Esophagus muscularis mucosa (tissue), 4 donors: ENCODE results near the gene ARHGAP24. TPM values are rescaled to one million over a fixed set of nuclear protein-coding genes. Genes with fewer than 3 reads are reported as not detected.

Experiments
- DNase-seq: peaks from one replicate; pipeline ENCODE4 v3.0.0-alpha.2; 2017; ENCODE audit errors: extremely low spot score
- H3K27ac ChIP-seq, 4 donors: fragments of 200-600 bp; sonication (generic); replicated peaks in 1 of 4; 1 replicate in 3 of 4; 2 replicates in 1 of 4; pipeline ENCODE4 v1.5.1; 2016 to 2019; ENCODE audit warnings: mild to moderate bottlenecking in 1 of 4
- H3K27me3 ChIP-seq, 4 donors: fragments of 200-600 bp; sonication (generic); one replicate each; pipeline versions ENCODE4 v1.5.1 to v1.6.0; 2016 to 2019
- H3K36me3 ChIP-seq, 4 donors: fragments of 200-600 bp; sonication (generic); one replicate each; pipeline ENCODE4 v1.5.1; 2016 to 2019
- H3K4me1 ChIP-seq, 4 donors: fragments of 200-600 bp; sonication (generic); one replicate each; pipeline ENCODE4 v1.5.1; 2016 to 2019
- H3K4me3 ChIP-seq, 4 donors: fragments of 200-600 bp; sonication (generic); 1 replicate in 2 of 4; 2 replicates in 2 of 4; pipeline ENCODE4 v1.5.1; 2016 to 2019; ENCODE audit warnings: mild to moderate bottlenecking in 4 of 4, moderate library complexity in 1 of 4
- H3K9me3 ChIP-seq, 4 donors: fragments of 200-600 bp; sonication (generic); 1 replicate in 3 of 4; 2 replicates in 1 of 4; pipeline ENCODE4 v1.5.1; 2016 to 2019
- EP300 ChIP-seq: sonication (generic); formaldehyde crosslinking; IDR thresholded peaks from one replicate; pipeline ENCODE4 v1.6.1; 2017; ENCODE audit warnings: antibody characterized with exemption
- POLR2A ChIP-seq: fragments of 450-650 bp; IDR thresholded peaks from one replicate; pipeline ENCODE4 v1.6.1; 2017; ENCODE audit warnings: antibody characterized with exemption, moderate library complexity, mild to moderate bottlenecking, low read depth
- POLR2AphosphoS5 ChIP-seq, 2 donors: sonication (generic); formaldehyde crosslinking; IDR thresholded peaks; one replicate each; pipeline ENCODE4 v1.6.1; 2017; ENCODE audit warnings: antibody characterized with exemption in 2 of 2
- WGBS: methylation state at CpG from one replicate; pipeline ENCODE4 v1.1.5; 2018; 5-methylcytosine and 5-hydroxymethylcytosine counted together
- intact Hi-C: fragments of 100-400 bp; cut with DNase I; formaldehyde crosslinking; loops from one replicate; pipeline ENCODE4 v1.15.1; 2023
- total RNA-seq, 4 donors: library from RNA; depleted of rRNA; stranded (reverse); fragments of >200 nt; gene quantifications; one replicate each; pipeline versions ENCODE4 v1.1.0 to v1.2.1, GENCODE V29; 2016
- TF ChIP-seq, protein P1 (sequence below), 3 experiments: fragments of 200-600 bp in 2 of 3; fragments of 450-650 bp in 1 of 3; sonication (generic) in 2 of 3; IDR thresholded peaks; one replicate each; pipeline ENCODE4 v1.5.1; 2017 to 2019; ENCODE audit warnings: antibody characterized with exemption in 3 of 3, mild to moderate bottlenecking in 2 of 3, moderate library complexity in 1 of 3

ARHGAP24 gene
- total RNA-seq, 4 donors from 2014 or later: 17.6 to 30.2 (median 23.6) TPM

DNA sequence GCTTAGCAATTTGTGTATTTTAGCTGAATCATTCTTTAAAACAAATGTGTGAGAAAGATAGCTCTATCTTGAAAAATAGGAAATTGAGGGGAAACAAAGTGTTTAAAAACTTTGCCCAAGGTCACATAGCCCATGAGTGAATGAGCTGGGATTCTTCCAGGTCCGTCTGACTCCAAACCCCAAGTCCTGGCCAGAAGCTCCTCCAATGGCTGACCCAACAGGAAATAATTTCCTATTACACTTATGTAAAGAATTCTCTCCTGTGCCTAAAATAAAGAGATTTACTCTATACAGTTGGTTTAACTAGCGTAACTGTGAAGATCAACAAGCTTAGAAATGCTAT, 287.6 kb downstream of the ARHGAP24 start:
- TF ChIP-seq POLR2AphosphoS5 (IDR thresholded peaks at IDR 0.05): no peak
- no peak for TF ChIP-seq EP300
- TF ChIP-seq, protein P1, sequence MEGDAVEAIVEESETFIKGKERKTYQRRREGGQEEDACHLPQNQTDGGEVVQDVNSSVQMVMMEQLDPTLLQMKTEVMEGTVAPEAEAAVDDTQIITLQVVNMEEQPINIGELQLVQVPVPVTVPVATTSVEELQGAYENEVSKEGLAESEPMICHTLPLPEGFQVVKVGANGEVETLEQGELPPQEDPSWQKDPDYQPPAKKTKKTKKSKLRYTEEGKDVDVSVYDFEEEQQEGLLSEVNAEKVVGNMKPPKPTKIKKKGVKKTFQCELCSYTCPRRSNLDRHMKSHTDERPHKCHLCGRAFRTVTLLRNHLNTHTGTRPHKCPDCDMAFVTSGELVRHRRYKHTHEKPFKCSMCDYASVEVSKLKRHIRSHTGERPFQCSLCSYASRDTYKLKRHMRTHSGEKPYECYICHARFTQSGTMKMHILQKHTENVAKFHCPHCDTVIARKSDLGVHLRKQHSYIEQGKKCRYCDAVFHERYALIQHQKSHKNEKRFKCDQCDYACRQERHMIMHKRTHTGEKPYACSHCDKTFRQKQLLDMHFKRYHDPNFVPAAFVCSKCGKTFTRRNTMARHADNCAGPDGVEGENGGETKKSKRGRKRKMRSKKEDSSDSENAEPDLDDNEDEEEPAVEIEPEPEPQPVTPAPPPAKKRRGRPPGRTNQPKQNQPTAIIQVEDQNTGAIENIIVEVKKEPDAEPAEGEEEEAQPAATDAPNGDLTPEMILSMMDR (IDR thresholded peaks at IDR 0.05): no peak
- no peak for TF ChIP-seq POLR2A
- intact Hi-C loops: loop anchor here (5.0 kb wide), 1 partner anchor 35 kb away; no protein-coding TSS in a partner anchor
- Histone ChIP-seq H3K9me3 (no peaks in the 10 kb centered on the region), H3K4me3 (peak overlapping the region in 3 of 4 donors; percentile 15 to 24 (median 21)), H3K4me1 (peaks cover 28 to 36% (median 32%) of the 10 kb centered on the region in 4 donors), H3K27me3 (no peaks in the 10 kb centered on the region), H3K27ac (peak overlapping the region; percentile 62 to 73 (median 64)), H3K36me3 (no peaks in the 10 kb centered on the region)
- DNase-seq: no peak
- 31% methylated on average over 2 of the region's 2 CpGs for WGBS

DNA sequence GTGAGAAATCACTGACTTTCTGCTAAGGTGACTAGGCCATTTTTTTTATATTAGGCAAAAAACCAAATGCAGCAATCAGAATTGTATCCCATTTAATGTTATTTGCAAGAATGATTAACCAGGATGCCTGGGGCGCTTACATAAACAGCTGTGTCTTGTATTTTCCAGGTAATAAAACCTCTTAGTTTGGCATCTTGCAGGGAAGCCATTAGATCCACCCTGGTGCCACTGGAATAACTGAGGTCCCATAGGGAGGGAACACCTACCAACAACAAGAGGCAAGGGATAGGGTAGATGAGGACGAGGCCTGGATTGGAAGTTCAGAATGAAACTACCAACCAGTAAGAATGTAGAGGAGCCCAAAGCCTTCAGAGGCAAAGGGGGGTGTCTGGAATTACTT, 288.3 kb downstream of the ARHGAP24 start:
- Histone ChIP-seq H3K4me3 (no peak overlapping the region), H3K9me3 (no peaks in the 10 kb centered on the region), H3K36me3 (no peaks in the 10 kb centered on the region), H3K4me1 (peaks cover 28 to 43% (median 38%) of the 10 kb centered on the region in 4 donors), H3K27ac (peak overlapping the region in 2 of 4 donors; percentile 64 to 73), H3K27me3 (no peaks in the 10 kb centered on the region)
- 45% methylated on average over 2 of the region's 2 CpGs for WGBS
- TF ChIP-seq POLR2AphosphoS5 (IDR thresholded peaks at IDR 0.05) (no peak), EP300 (no peak), POLR2A (no peak)
- TF ChIP-seq, protein P1 (IDR thresholded peaks at IDR 0.05): no peak
- intact Hi-C loops: loop anchor here (5.0 kb wide), 1 partner anchor 34 kb away; no protein-coding TSS in a partner anchor
- no peak for DNase-seq

DNA sequence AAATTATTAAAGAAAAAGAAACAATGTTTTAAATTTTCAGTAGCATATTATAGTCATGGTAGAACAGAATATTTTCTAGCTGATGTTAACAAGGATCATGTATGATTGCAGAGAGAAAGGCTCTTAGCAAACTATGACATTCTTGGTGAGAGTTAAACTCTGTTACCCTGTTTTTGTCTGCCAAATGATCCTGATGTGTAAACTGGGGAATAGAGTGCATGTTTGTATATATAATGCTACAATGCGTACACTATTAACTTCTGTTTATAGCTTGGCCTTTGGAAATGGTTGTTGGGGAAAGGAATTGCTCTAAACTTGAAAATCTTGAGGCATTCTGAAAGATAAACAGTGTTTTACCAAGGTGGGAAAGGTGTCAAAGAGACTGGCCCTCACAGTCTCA, 292.7 kb downstream of the ARHGAP24 start:
- Histone ChIP-seq H3K9me3 (no peaks in the 10 kb centered on the region), H3K36me3 (no peaks in the 10 kb centered on the region), H3K4me3 (no peak overlapping the region), H3K27ac (no peak overlapping the region), H3K4me1 (peaks cover 4 to 20% (median 16%) of the 10 kb centered on the region in 4 donors), H3K27me3 (no peaks in the 10 kb centered on the region)
- 50% methylated on average over 1 of the region's 1 CpG for WGBS
- DNase-seq: no peak
- intact Hi-C loops: no loop called here
- no peak for TF ChIP-seq EP300
- no peak for TF ChIP-seq POLR2AphosphoS5 (IDR thresholded peaks at IDR 0.05)
- no peak for TF ChIP-seq POLR2A
- TF ChIP-seq, protein P1 (IDR thresholded peaks at IDR 0.05): no peak

DNA sequence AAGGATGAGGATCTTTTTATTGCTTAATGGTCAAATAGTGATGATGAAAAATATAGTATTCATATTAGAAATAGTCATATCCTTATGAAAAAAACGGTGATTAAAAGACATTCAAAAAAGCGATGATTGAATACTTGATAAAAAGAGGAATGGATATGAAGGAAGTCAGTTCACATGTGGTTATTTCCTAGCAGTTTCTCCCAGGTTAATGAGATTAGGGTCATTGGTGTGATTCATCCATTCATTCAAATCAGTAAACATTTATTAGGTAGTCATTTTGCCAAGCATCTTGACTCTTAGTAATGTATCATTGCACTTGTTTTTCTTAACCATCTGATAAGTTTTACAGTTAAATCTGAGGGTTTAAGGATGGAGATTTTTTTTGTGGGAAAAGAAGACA, 294.1 kb downstream of the ARHGAP24 start:
- no peaks in the 10 kb centered on the region for H3K9me3 ChIP-seq
- intact Hi-C loops: no loop called here
- TF ChIP-seq EP300: no peak
- TF ChIP-seq POLR2AphosphoS5 (IDR thresholded peaks at IDR 0.05): no peak
- TF ChIP-seq, protein P1 (IDR thresholded peaks at IDR 0.05): no peak
- no peak for TF ChIP-seq POLR2A
- no peaks in the 10 kb centered on the region for H3K27me3 ChIP-seq
- H3K4me1 ChIP-seq: peaks cover 0 to 12% (median 8%) of the 10 kb centered on the region in 4 donors
- no peak overlapping the region for H3K4me3 ChIP-seq
- 90% methylated on average over 2 of the region's 2 CpGs for WGBS
- DNase-seq: no peak
- H3K27ac ChIP-seq: no peak overlapping the region
- H3K36me3 ChIP-seq: no peaks in the 10 kb centered on the region

DNA sequence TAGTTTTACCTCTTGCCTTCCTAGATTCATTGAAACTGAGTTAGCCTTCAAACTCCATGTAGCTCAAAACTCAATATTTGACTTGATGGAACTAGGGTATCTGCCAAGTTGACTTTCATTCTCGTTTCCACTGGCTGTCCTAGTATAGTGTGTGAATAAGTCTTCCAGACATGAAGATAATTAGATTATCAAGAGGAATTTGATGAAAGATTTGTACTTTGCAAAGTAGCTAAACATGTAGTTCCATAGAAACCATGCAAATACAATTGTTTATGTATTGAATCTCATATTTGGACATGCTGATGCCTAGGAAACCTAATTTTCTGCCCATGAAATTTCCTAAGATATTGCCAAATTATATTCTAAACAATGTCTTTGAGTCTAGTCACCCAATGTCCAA, 297.5 kb downstream of the ARHGAP24 start:
- TF ChIP-seq, protein P1 (IDR thresholded peaks at IDR 0.05): no peak
- TF ChIP-seq POLR2A (no peak), POLR2AphosphoS5 (IDR thresholded peaks at IDR 0.05) (no peak), EP300 (no peak)
- Histone ChIP-seq H3K9me3 (no peaks in the 10 kb centered on the region), H3K27ac (no peak overlapping the region), H3K27me3 (no peaks in the 10 kb centered on the region), H3K36me3 (no peaks in the 10 kb centered on the region), H3K4me3 (no peak overlapping the region), H3K4me1 (peaks cover 9 to 16% (median 12%) of the 10 kb centered on the region in 4 donors)
- 74% methylated on average over 1 of the region's 1 CpG for WGBS
- no peak for DNase-seq
- intact Hi-C loops: loop anchor here (10.0 kb wide), 1 partner anchor 262 kb away; no protein-coding TSS in a partner anchor
